GM19238 (cell line): Measurements from ENCODE around the gene GDPD3.

Source experiments
- DNase-seq: peaks from one replicate; pipeline ENCODE4 v3.0.0; 2011; ENCODE audit warnings: low spot score; ENCODE audit not compliant: insufficient read length

The GDPD3 gene

DNA sequence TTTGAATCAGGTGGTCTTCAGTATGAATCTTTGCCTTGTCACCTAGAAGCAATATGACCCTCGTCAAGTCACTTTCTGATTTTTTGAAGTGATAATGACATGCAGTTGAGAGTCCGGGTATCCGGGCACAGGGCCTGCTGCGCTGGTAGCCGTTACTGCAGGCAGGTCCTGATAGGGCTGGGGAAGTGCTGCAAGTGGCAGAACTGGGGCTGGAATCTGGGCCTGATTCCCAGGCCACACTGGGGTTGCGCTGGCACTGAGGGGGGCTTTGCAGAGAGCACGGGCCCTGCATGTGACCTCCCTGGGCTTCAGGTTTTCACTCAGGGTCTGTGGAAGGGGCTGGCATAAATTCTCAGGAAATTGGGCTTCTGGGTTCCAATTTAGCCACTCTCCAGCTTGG is 34.6 kb downstream of the GDPD3 start:
- DNase-seq = no peak

DNA sequence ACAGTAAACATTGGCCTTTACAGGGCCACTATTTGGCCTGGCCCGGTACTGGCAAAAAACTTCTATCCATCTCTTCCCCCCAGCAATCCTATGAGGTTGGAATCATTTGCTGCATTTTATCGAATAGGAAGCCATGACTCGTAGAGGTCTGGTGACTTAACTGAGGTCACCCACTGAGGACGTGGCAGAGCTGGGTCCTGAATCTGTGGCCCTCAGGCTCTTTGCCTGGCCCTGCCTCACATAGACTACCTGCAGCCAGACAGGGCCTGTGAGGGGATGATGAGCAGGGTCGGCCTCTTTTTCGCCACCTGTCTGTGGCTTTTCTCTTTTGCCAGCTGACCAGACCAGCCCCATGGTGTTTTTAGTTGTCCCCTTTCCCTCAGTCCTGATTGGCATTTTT is 35.7 kb downstream of the GDPD3 start:
- DNase-seq = no peak

DNA sequence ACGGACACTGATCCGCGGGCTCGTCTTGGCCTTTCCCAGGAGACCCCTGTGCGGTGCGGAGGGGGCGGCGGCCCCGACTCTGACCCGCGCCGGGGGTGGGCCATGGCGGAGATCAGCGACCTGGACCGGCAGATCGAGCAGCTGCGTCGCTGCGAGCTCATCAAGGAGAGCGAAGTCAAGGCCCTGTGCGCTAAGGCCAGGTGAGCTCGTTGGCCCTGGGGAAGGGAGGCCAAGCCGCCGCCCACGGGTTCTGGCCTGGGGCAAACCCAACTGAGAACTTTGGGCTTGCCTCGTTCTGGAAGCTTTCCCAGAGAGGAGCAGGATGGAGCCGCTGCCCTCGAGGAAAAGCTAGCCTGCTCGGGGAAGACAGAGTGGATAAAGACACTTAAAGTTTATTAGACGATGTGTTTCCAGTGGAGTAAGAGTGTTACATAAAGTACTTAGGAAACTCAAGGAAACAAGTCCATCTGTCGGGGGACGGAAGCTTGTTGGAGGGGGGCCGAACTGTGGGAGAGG is 37.0 kb downstream of the GDPD3 start:
- DNase-seq = no peak

DNA sequence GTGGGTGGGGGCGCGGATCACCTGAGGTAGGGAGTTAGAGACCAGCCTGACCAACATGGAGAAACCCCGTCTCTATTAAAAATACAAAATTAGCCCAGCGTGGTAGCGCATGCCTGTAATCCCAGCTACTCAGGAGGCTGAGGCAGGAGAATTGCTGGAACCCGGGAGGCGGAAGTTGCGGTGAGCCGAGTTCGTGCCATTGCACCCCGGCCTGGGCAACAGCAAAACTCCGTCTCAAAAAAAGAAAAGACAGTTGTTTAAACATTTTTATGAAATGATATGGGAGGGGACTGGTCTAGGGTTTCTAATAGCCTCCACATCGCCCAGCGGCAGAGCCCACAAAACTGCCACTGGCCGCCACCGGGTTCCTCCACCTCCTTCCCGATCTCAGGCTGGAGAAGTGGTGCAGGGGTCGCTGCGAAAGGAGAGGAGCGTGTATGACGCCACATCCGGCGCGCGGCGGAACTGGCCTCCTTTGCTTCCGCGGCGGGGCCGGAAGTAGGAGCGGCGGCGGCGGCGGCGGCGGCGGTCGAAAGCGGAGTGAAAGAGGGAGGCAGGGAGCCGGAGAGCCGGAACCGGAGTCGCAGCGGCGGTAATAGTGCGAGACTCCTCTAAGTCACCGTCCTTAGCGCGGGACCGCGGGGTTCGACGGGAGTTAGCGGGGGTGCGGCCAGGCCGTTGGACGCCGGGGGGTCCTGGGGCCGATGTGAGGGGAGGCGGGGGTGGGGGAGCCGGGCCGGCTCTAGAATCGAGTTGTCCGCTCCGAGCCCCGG is 37.6 kb downstream of the GDPD3 start, which contains the start of gene PPP4C:
Gene PPP4C (plus strand): TSS at position 492 of the 773 bp plus-strand sequence. CDS start 384 bp downstream, outside the sequence.
- peak; percentile 97 for DNase-seq

DNA sequence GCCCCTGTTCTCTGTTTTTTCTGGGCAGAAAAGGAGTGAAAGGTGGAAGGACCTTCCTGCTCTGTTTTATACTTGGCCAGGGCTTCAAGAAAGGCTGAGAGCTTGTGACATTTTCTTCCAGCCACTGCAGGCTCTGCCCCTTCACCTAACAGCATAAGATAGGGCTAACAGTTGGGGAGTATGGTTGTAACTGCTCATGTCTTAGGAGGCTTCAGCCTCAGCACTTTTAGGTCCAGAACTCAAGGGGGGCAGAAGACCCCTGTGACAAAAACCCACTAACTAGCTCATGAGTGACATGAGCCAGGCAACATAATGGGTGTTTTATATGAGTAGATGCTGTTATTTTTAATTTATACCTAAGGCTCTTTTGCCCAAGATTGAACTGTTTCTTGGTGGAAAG is 42.8 kb downstream of the GDPD3 start:
- no peak for DNase-seq

DNA sequence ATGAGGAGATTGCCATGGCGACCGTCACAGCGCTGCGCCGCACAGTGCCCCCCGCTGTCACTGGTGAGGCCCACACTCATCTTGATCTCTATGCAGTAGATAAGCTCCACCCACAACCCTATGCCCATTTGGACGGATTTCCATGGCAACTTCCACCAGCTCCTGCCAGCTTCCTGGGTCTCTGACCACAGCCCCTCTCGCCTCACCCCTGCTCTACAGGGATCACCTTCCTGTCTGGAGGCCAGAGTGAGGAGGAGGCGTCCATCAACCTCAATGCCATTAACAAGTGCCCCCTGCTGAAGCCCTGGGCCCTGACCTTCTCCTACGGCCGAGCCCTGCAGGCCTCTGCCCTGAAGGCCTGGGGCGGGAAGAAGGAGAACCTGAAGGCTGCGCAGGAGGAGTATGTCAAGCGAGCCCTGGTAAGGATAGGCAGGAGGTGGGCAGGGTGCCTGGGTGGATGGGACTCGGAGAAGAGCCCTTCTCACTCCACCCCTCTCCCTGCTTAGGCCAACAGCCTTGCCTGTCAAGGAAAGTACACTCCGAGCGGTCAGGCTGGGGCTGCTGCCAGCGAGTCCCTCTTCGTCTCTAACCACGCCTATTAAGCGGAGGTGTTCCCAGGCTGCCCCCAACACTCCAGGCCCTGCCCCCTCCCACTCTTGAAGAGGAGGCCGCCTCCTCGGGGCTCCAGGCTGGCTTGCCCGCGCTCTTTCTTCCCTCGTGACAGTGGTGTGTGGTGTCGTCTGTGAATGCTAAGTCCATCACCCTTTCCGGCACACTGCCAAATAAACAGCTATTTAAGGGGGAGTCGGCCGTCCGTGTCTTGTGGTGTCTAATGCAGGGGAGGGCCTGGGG is 43.5 kb downstream of the GDPD3 start:
- no peak for DNase-seq

DNA sequence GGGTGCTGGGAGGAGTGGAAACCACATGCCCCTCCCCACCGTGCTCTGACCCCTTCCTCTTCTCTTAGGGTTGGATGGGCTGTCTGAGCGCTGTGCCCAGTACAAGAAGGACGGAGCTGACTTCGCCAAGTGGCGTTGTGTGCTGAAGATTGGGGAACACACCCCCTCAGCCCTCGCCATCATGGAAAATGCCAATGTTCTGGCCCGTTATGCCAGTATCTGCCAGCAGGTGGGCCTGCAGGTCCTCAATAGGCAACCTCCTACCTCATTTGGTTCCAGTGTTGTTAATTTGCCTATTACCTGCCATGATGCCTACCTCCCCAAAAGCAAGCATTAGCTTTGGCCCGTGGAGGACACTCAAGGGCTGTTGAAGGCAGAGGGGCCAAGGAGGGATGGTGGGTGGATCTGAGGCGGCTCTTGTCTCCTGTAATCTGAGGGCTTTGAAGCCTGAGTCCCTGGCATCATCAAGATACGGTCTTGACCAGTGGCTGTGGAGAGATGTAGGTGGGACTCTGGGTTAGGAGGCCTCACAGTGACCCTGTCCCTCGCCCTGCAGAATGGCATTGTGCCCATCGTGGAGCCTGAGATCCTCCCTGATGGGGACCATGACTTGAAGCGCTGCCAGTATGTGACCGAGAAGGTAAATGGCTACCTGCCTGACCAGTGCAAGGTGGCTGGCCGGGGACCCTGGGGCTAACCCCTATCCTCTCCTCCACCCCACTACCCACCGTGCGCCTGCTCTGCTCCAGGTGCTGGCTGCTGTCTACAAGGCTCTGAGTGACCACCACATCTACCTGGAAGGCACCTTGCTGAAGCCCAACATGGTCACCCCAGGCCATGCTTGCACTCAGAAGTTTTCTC is 44.4 kb downstream of the GDPD3 start:
- DNase-seq = no peak

DNA sequence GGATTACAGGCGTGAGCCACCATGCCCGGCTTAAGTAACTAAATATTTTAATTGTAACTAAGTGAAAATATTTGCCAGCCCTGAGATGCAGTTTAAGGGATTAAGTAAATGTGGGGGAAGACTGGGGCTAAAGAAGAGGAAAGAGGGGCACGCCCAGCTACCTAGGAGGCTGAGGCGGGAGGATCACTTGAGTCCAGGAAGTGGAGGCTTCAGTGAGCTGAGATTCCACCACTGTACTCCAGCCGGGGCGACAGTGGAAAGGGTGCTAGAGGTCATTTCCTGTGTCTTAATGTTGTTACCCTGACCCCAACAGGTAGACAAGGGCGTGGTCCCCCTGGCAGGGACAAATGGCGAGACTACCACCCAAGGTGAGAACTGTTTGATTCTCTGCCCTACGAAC is 45.0 kb downstream of the GDPD3 start:
- DNase-seq = no peak

DNA sequence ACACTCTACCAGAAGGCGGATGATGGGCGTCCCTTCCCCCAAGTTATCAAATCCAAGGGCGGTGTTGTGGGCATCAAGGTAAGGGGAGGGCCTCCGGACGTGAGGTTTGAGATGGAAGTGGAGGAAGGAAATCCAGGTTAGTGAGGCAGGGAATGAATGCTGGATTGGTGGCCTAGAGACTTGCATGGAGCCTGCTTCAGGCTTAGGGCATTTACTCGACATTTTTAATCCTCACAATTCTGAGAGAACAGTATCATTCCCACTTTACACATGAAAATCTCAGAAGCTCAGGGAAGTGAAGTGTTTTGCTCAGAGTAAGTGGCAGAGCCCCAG is 45.8 kb downstream of the GDPD3 start:
- no peak for DNase-seq

DNA sequence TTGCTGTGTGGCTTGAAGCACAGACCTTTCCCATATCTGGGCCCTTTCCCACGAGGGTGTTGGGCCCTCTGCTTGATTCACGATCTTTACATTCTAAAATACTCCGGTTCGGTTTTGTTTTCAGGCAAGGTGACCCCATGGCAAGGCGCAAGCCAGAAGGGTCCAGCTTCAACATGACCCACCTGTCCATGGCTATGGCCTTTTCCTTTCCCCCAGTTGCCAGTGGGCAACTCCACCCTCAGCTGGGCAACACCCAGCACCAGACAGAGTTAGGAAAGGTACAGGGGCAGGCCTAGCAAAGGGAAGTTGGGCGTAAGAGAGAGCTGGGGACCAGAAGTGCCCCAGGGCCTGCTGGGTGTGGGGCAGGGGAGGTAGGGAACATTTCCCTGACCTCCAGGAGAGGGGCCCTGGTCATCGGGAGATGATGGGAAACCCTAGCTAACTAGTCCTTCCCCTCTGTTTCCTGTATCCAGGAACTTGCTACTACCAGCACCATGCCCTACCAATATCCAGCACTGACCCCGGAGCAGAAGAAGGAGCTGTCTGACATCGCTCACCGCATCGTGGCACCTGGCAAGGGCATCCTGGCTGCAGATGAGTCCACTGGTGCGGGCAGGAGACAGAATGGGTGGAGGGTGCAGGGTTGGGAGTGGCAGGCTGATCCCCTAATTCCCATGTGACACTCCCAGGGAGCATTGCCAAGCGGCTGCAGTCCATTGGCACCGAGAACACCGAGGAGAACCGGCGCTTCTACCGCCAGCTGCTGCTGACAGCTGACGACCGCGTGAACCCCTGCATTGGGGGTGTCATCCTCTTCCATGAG is 46.4 kb downstream of the GDPD3 start:
- DNase-seq = no peak

DNA sequence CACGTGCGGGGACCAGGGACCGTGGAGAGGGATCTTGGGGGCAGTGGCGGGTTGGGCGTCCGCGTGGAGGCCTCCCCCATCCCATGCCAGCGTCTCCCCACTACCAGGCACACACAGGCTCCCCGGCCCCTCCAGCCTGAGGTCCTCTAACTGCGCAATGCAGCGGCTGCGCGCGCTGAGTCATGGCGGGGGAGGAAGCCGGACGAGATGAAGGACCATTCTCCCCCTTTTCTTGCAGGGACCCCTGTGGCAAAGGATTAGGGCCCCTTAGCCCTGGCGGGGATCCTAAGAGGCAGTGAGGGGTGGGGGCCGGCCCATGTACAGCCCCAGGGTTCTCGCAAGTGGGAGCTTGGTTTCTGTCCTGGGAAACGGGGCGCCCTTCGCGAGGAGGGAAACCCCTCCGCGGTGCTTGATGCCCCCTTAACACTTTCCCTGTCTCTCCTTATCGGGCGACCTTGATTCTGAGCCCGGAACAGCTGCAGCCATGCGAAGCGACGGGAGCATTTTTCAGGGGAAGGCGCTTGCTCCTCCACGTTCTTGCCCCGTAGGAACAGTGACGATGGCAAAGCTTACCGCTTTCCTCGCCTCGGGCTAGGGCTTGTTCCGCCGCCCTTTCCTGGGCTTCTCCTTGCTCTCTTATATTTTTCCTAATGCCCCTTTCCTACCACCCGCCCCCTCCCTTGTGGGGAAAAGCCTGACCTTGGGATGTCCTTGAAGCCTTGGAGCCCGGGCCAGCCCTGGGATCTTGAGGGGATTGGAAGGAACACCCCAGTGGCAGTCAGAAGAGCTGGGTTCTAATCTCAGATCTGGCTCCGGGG is 47.2 kb downstream of the GDPD3 start:
- no peak for DNase-seq

DNA sequence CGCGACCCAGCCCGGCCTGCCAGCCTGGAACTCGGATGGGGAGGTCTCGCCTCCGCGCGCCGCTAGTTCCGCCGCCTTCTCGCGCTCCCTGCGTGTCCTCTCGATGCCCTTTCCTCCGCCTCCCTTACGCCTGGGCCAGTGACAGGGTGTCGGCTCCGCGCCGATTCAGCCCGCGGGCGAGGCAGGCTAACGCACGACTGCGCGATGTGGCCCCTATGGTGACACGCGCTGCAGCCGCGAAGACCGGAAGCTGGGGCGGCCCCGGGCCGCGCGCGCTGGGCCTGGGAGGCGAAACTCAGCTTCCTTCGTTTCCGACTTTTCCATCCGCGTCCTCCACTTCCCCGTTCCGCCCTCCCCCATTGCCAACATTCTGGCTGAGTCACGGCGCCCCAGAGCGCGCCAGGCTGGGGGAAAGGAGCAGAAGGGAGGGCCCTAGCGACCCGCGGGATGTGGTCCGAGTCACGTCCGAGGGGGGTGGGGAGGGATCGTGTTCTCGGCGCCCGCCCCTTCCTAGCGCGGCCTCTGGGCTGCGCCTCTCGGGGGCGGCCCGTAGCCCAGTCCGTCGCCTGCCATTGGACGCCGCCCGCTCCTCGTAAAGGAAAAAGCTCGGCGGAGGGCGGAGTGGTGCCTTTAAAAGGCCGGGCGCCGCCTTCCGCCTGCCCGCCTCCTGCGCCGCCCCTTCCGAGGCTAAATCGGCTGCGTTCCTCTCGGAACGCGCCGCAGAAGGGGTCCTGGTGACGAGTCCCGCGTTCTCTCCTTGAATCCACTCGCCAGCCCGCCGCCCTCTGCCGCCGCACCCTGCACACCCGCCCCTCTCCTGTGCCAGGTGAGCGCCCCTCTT is 48.0 kb downstream of the GDPD3 start, which contains the start of gene ALDOA:
Gene ALDOA (plus strand): TSS at position 659 of the 841 bp plus-strand sequence. CDS start 1,138 bp downstream, outside the sequence.
- DNase-seq = peak; percentile 94

DNA sequence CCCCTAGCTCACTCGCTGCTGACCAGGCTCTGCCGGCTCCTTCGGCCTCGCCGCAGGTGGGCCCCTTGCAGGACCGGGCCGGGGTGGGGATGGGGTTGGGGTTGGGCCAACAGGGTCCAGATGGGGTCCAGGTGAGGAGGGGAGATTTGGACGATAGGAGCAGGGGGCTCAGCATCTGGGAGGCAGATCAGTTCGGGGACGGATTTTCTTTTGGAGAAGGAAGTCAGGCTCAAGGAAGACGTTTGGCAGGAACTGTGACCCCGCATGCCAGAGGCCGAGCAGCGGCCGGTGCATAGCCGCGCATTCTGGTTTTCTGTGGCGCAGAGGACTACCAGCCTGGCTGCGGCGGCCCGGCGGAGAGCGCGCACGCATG is 48.6 kb downstream of the GDPD3 start:
- no peak for DNase-seq

DNA sequence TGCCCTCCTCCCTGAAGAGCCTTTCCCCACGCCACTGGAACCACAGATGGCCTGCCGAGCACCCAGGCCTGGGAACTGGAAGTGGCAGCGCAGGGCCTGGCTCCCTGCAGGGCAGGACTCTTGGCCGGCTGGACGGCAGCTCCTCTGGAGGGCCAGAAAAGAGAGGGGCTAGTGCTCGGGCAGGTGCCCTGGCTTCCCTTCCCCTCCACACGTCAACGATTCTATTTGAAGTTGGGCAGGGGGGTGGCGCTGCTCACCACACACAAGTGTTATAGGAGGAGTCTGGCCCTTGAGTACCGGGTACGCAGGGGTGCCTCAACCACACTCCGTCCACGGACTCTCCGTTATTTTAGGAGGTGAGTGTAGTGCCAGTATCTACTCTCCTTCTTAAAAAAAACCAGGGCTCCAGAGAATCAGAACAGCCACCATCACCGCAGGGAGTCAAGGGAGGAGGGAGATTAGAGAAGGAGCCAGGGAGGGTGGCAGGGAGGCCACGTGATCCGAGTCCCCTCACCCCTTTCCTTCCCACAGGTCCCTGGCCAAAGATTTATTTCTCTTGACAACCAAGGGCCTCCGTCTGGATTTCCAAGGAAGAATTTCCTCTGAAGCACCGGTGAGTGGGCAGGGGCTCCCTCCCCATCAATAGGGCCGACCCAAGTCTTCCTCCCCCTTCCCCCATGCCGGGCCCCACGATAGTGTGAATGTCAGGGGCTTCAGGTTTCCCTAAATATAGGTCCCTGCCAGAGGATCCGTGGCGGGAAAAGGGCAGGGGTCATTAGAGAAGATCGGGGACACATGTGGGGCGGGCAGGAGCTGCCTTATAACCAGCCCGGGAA is 49.2 kb downstream of the GDPD3 start:
- peak; percentile 71 for DNase-seq

DNA sequence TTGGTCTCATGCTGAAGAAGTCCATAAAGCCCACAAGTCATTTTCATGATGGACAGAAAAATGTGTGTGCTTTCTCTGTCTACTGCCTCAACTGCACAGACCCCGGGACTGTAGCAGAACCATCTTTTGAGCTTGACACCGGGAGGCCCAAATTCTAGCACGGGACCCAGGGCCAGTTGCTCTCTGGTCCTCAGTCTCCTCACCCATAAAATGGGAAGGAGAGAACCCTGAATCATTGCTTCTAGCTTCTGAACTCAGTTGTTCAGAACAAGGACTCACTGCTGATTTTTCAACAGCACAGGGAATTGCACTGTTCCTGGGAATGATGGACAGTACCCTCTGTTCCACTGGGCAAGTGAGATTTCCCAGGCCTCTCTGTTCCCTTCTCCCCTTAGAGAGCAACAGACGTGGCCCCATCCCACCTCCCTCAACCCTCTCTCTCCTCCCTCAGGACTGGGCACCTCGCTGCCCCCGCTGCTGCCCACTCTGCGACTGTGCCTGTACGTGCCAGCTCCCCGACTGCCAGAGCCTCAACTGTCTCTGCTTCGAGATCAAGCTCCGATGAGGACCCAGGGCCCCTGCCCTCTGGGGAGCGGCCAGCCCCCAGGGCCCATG is 50.0 kb downstream of the GDPD3 start:
- no peak for DNase-seq

DNA sequence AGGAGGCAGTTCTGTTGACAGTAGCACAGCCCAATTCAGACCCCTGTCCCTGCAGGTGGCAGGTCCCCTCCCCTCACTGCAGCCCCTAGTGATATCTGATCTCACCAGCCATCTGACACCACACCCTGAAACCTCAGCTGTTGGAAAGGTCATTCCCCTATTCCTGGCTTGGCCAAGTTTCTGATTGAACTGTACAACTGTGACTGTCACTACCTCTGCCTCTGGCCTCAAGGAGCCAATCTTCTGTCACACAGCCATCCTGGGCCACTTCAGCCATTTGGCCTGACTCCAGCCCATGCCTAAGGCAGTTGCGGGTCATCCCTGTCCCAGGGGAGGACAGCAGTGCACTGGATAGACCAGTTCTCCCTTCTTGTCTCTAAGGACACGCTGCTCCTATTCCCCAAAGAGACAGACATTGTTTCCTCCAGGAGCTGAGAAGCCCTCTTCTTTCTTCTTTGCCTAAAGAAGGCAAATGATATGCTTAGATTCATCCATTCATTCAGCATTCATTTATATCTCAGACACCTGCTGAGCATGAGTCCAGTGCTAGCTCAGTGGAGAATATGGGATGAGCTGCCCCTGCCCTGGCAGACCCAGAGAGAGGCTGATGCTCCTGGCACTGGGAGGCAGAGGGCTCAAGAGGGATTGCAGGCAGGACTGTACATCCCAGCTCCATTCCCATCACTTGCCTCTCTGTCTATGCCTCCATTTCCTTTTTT is 52.3 kb downstream of the GDPD3 start:
- no peak for DNase-seq

DNA sequence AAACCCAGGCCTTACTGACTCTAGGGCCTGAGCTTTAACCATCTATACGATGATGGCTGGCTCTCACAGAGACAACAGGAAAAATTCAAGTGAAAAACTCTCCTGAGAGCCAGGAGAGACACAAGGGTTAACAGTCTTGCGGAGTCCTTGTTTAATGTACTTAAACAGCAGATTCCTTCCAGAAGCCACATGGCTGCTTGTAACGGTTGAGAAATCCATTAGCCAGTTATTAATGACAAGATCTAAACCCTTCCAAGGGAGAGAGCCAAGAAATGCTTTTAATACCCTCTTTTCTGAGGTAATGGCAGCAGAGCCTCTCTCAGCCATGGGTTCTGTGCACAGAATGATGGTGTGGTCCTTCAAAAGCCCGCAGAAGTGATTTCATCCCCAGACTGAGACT is 53.0 kb downstream of the GDPD3 start:
- no peak for DNase-seq
